Spleen (tissue), 7 donors: ENCODE results near the gene MEIS1.

Experiments used
- CTCF ChIP-seq, 11 experiments: fragments of 200-600 bp in 7 of 11; fragments of 450-650 bp in 4 of 11; sonication (generic) in 4 of 11; IDR thresholded peaks in 8 of 11; conservative IDR thresholded peaks in 3 of 11; 1 replicate in 7 of 11; 2 replicates in 4 of 11; pipeline versions ENCODE4 v1.4.0 to v1.8.0; 2016 to 2021; ENCODE audit warnings: antibody characterized with exemption in 11 of 11, inconsistent platforms in 4 of 11, mild to moderate bottlenecking in 1 of 11
- POLR2A ChIP-seq, 3 donors: fragments of 450-650 bp; IDR thresholded peaks; one replicate each; pipeline ENCODE4 v1.5.1; 2017; ENCODE audit warnings: antibody characterized with exemption in 3 of 3, mild to moderate bottlenecking in 1 of 3
- POLR2AphosphoS5 ChIP-seq, 3 donors: sonication (generic); formaldehyde crosslinking; IDR thresholded peaks; one replicate each; pipeline ENCODE4 v1.5.1; 2017; ENCODE audit warnings: antibody characterized with exemption in 3 of 3
- donor health status: DM: no; HTN: no; CAD: no; lungs with moderate emphysema.
- donor health status: DM: no; HTN: no; CAD: no.
- donor health status: DM: no; HTN: no; CAD: no.

GRCh38 chr2:66539452-66539851 is 104.5 kb downstream of the MEIS1 start:
- TF ChIP-seq CTCF (IDR thresholded peaks at IDR 0.05 in 8 of 11, conservative IDR thresholded peaks at IDR 0.05 in 3 of 11) (no peak), POLR2A (IDR thresholded peaks at IDR 0.05) (no peak), POLR2AphosphoS5 (IDR thresholded peaks at IDR 0.05) (no peak)
